HUES48 (cell line): ENCODE data around the gene MPPE1.
A peak's percentile ranks its signal among the peaks of the same experiment; 100 is the strongest.
"Not testable (repeated sequence)": the region's sequence is repeated elsewhere in the genome, so short reads cannot be mapped to it uniquely, and the experiment has no call there.

Experiments used
- H3K27ac ChIP-seq: one replicate; pipeline ENCODE4 v1.7.0; 2013; ENCODE audit warnings: low read depth, low read length, inconsistent platforms
- H3K27me3 ChIP-seq: 2 replicates; pipeline ENCODE4 v1.6.1; 2013; ENCODE audit warnings: mild to moderate bottlenecking, low read length; ENCODE audit not compliant: control insufficient read depth, insufficient read depth
- H3K36me3 ChIP-seq: 2 replicates; pipeline ENCODE4 v1.6.1; 2013; ENCODE audit warnings: low read length; ENCODE audit not compliant: control insufficient read depth, insufficient read depth
- H3K4me1 ChIP-seq: 2 replicates; pipeline ENCODE4 v1.6.1; 2013; ENCODE audit warnings: mild to moderate bottlenecking, low read length; ENCODE audit not compliant: control insufficient read depth, insufficient read depth
- H3K4me3 ChIP-seq: 2 replicates; pipeline ENCODE4 v1.5.1; 2013; ENCODE audit warnings: mild to moderate bottlenecking, low read depth, low read length
- H3K9ac ChIP-seq: 2 replicates; pipeline ENCODE4 v1.6.1; 2013; ENCODE audit warnings: mild to moderate bottlenecking, low read depth, low read length, moderate library complexity
- H3K9me3 ChIP-seq: 2 replicates; pipeline ENCODE4 v1.6.1; 2013; ENCODE audit warnings: low read length; ENCODE audit not compliant: control insufficient read depth, insufficient read depth

Gene MPPE1

DNA sequence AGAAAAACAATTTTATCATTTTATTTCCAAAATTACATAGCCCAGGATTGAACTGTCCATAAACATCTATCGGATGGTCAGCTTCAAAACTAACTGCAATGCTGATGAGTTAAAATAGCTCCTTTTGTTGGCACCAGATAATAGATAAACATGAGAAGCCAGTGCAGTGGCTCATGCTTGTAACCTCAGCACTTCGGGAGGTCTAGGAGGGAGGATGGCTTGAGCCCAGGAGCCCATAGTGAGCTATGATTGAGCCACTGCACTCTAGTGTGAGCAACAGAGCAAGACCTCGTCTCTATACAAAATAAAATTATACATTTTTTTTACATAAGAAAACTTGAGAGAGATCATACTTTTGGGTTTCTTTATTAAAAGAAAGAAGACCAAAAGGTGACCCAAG is 38.6 kb upstream of the MPPE1 start:
- Histone ChIP-seq H3K27ac (peak overlapping the region; percentile 93), H3K27me3 (no peaks in the 10 kb centered on the region), H3K4me1 (peaks cover 20% of the 10 kb centered on the region), H3K9me3 (no peaks in the 10 kb centered on the region), H3K9ac (no peak overlapping the region), H3K4me3 (peak overlapping the region; percentile 57), H3K36me3 (no peaks in the 10 kb centered on the region)

DNA sequence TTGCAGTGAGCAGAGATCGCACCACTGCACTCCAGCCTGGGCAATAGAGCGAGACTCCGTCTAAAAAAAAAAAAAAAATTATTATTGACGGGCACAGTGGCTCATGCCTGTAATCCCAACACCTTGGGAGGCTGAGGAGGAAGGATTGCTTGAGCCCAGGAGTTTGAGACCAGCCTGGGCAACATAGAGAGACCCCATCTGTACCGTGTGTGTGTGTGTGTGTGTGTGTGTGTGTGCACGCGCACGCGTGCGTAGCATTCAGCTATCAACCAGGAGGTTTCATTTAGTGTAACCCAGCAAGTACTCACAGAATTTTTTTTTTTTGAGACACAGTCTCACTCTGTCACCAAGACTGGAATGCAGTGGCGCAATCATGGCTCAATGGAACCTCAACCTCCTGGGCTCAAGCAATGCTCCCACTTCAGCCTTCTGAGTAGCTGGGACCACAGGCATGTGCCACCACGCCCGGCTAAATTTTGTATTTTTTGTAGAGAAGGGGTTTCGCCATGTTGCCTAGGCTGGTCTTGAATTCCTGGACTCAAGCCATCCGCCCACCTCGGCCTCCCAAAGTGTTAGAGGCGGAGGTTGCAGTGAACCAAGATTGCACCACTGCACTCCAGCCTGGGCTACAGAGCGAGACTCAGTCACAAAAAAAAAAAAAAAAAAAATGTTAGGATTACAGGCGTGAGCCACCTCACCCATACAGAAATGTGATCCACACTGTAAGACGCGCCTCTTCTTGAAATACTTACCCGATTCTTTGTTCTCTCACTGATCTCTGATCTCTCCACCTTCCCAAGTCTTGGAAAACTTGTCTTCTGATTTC is 37.9 kb upstream of the MPPE1 start:
- H3K9me3 ChIP-seq, H3K36me3 ChIP-seq, H3K27me3 ChIP-seq, H3K9ac ChIP-seq: not testable (repeated sequence)
- Histone ChIP-seq H3K4me1 (peaks cover 20% of the 10 kb centered on the region), H3K27ac (peak overlapping the region; percentile 93), H3K4me3 (peak overlapping the region; percentile 57; the same call in 1 of the 2 replicates)

DNA sequence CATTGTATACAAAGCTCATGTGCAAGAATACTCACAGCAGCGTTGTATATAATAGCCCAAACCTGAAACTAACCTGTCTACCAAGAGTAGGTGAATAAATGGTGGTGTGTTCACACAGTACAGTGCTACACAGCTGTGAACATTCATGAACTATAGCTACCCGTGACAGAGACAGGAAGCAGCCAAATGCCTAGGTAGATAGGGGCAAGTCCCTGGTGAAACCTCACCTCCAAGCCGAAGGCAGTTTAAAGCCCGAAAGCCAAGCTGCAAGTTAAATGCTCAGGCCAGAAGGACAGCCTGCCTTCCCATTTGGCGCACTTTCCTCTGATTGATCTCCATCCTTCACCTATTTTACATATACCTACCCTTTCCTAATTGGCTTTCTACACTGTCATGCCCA is 36.7 kb upstream of the MPPE1 start:
- Histone ChIP-seq H3K4me3 (no peak overlapping the region), H3K9ac (no peak overlapping the region), H3K27me3 (no peaks in the 10 kb centered on the region), H3K9me3 (no peaks in the 10 kb centered on the region), H3K4me1 (peaks cover 20% of the 10 kb centered on the region), H3K27ac (no peak overlapping the region), H3K36me3 (no peaks in the 10 kb centered on the region)

DNA sequence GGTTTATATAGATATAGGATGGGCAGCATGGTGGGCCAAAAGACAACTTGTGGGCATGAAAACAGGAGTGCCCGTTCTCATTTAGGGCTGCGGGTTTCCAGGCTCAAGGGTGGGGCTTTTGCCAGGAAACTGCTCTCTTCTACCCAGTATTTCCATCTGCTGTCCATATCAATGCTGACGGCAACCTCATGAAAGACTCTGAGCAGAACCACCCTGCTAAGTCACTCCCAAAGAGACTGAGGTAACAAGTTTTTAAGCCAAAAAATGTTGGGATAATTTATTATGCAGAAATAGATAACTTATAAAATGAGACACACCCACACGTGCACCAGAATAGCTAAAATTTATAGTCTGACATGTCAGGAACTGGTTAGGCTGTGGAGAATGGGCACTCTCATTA is 36.1 kb upstream of the MPPE1 start:
- H3K9ac ChIP-seq = no peak overlapping the region

DNA sequence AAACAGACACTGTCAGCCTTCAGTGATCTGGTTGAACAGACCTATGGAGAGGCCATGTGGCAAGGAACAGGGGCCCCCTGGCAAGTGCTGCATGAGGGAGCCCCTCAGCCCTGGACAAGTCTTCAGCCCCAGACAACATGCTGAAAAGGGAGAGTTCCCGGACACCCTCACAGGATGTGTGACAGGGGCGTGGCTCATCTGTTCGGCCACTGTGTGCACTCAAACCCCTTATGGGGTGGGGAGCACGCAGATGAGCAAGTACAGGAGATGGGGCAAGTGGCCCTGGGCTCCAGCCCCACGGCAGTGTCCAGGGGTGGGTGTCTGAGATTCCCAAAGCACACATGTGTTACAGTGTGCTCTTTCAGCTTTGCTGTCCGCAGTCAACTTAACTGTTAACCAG is 35.4 kb upstream of the MPPE1 start:
- Histone ChIP-seq H3K9ac (no peak overlapping the region), H3K27ac (no peak overlapping the region), H3K27me3 (no peaks in the 10 kb centered on the region), H3K4me1 (peaks cover 11% of the 10 kb centered on the region), H3K9me3 (no peaks in the 10 kb centered on the region), H3K4me3 (no peak overlapping the region), H3K36me3 (no peaks in the 10 kb centered on the region)

More for the DNA sequence above, 36.1 kb upstream of the MPPE1 start:
- H3K27me3 ChIP-seq = no peaks in the 10 kb centered on the region
- peaks cover 18% of the 10 kb centered on the region for H3K4me1 ChIP-seq
- H3K27ac ChIP-seq = no peak overlapping the region
- no peak overlapping the region for H3K4me3 ChIP-seq
- no peaks in the 10 kb centered on the region for H3K36me3 ChIP-seq
- no peaks in the 10 kb centered on the region for H3K9me3 ChIP-seq

DNA sequence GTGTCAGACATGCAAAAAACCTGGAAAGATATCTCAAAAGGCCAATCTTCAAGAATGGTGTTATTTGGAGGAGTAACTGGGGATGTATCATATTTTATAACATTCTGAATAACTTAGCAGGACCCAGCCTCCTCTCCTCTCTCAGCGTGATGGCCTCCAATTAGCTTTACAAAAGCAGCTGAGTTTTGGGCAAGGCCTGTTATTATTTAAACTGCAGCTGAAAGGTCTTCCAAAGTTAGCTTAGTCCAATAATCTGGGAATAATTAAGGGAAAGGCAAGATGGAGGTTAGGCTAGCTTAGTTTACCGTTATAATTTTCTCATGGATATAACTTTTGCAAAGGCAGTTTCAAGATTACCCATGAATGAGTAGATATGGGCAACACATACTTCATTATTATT is 32.8 kb upstream of the MPPE1 start:
- Histone ChIP-seq H3K9me3 (no peaks in the 10 kb centered on the region), H3K9ac (no peak overlapping the region), H3K4me1 (no peaks in the 10 kb centered on the region; the same call in 1 of the 2 replicates), H3K4me3 (no peak overlapping the region), H3K36me3 (no peaks in the 10 kb centered on the region), H3K27ac (no peak overlapping the region), H3K27me3 (no peaks in the 10 kb centered on the region)

DNA sequence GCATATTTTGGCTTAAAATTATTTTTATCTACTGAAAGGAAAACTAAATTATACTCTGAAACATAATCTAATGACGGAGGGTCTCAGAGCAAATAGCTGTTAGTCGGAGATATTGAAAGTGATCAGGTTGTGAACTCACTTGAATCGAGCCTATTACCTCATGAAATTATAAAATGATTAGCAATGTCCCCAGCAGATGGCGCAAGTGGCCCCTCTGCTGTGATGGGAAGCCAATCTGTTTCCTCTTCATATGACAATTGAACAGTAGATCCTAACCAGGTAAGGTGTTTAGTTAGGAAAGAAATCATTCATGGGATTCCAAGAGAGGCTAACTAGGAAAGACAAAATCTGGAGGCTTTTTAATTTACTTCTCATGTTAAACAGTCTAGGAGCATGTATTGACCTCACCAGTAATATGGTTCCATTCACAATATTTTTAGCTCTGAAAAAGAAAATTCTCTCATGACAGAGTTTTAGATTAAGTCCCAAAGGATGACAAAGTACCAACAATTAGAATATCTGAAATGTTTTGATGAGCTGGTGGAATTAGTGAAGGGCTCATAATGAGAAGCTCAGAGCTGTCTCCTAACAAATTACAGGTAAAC is 29.9 kb upstream of the MPPE1 start:
- Histone ChIP-seq H3K9ac (no peak overlapping the region), H3K9me3 (no peaks in the 10 kb centered on the region), H3K36me3 (no peaks in the 10 kb centered on the region), H3K27ac (no peak overlapping the region), H3K27me3 (no peaks in the 10 kb centered on the region), H3K4me3 (no peak overlapping the region), H3K4me1 (no peaks in the 10 kb centered on the region; the same call in 1 of the 2 replicates)

DNA sequence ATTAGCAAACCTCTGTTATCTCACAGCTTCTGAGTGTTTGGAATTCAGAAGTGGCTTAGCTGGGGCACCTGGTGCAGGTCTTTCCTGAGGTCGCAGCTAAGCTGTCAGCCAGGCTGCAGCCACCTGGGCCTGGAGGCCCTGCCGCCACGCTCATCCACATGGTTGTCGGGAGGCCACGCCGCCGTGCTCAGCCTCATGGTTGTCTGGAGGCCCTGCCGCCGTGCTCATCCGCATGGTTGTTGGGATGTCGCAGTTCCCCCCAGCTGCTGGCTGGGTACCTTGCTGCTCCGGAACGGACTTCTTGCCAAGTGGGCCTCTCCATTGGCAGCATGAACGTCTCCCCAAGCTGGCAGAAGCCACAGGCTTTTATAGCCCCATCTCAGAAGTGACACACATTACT is 24.3 kb upstream of the MPPE1 start:
- no peak overlapping the region for H3K27ac ChIP-seq
- H3K9me3 ChIP-seq = no peaks in the 10 kb centered on the region
- H3K36me3 ChIP-seq = no peaks in the 10 kb centered on the region
- H3K4me3 ChIP-seq = no peak overlapping the region
- no peak overlapping the region for H3K9ac ChIP-seq
- H3K4me1 ChIP-seq = no peaks in the 10 kb centered on the region
- H3K27me3 ChIP-seq = no peaks in the 10 kb centered on the region

DNA sequence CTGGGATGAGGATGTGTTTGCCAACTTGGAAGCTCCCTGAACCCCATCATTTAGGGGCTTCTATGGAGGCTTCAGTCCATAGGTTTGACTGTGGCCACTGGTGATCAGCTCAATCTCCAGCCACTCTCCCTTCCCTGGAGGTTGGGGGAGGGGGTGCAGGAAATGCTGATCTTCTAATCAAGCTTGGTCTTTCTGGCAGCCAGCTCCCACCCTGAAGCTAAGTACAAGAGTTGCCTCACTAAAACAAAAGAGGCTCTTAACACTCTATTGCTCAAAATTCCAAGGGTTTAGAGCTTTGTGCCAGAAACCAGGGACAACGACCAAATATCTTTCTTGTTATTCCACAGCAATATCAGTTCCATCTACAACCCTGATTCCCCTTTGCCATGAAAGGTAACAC is 19.4 kb upstream of the MPPE1 start:
- no peaks in the 10 kb centered on the region for H3K4me1 ChIP-seq
- no peaks in the 10 kb centered on the region for H3K27me3 ChIP-seq
- no peak overlapping the region for H3K4me3 ChIP-seq
- no peaks in the 10 kb centered on the region for H3K36me3 ChIP-seq
- no peak overlapping the region for H3K9ac ChIP-seq
- no peaks in the 10 kb centered on the region for H3K9me3 ChIP-seq
- no peak overlapping the region for H3K27ac ChIP-seq

DNA sequence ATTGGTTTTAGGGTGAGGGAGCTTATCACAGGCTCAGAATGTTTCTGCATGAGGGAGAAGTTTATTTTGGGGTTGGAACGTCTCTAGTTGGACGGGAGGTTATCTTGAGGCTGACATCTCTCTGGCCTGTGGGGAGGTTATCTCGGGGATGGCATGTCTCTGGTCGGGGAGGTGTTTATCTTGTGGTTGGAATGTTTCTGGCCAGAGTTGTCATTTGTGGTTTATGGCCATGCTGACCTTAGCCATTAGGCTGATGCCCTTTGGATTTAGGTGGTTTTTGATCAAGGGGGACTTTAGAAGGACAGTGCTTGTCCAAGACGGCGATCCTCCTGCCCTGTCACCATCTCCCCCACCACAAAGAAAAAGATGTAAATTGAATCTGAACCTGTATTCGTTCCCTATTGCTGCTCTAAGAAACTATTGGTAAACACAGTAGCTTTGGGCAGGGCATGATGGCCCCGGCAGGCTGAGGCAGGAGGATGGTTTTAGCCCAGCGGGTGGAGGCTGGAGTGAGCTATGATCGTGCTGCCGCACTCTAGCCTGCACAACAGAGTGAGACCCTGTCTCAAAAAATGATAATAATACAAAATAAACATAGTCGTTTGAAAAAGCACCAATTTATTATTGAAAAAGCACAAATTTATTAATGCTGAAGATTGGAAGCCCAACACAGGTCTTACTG is 17.8 kb upstream of the MPPE1 start:
- no peaks in the 10 kb centered on the region for H3K27me3 ChIP-seq
- H3K4me1 ChIP-seq = no peaks in the 10 kb centered on the region
- no peaks in the 10 kb centered on the region for H3K36me3 ChIP-seq
- no peak overlapping the region for H3K27ac ChIP-seq
- H3K9ac ChIP-seq = no peak overlapping the region
- H3K4me3 ChIP-seq = no peak overlapping the region
- no peaks in the 10 kb centered on the region for H3K9me3 ChIP-seq

DNA sequence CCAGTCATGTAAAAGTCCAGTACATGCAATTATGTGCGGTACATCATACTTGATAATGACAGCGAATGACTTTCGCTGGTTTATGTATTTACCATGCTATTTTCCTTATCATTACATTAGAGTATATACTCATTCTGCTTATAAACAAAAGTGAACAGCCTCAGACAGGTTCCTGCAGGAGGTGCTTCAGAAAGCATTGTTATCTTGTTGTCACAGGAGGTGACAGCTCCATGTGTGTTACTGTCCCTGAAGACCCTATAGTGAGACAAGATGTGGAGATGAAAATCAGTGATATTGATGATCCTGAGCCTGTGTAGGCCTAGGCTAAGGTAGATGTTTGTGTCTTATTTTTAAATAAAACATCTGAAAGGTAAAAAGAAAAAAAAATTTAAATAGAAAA is 15.3 kb upstream of the MPPE1 start:
- Histone ChIP-seq H3K4me3 (no peak overlapping the region), H3K9me3 (no peaks in the 10 kb centered on the region), H3K27me3 (no peaks in the 10 kb centered on the region), H3K4me1 (no peaks in the 10 kb centered on the region), H3K9ac (no peak overlapping the region), H3K36me3 (no peaks in the 10 kb centered on the region), H3K27ac (no peak overlapping the region)
